ENCODE data around the gene ZNF205. TPM values are rescaled to one million over a fixed set of nuclear protein-coding genes. Genes with fewer than 3 reads are reported as not detected.

ZNF205 gene
- total RNA-seq, 1 experiment from 2014 or later: 17.0 TPM

GRCh38 chr16:3113765-3114479, 1.5 kb downstream of the ZNF205 start:
- Histone ChIP-seq H3K27me3 (ENCODE audit: insufficient read depth, low read length) (no peaks in the 10 kb centered on the region), H2AFZ (ENCODE audit: low read depth, low read length, poor library complexity, severe bottlenecking) (no peak overlapping the region), H3K79me2 (ENCODE audit: insufficient read depth, low read length) (peaks cover 14% of the 10 kb centered on the region; the same call in 1 of the 2 replicates), H3K9me3 (ENCODE audit: control insufficient read depth in 1 of 2, insufficient read depth in 1 of 2, low read depth in 1 of 2, low read length in 2 of 2) (no peaks in the 10 kb centered on the region), H4K20me1 (ENCODE audit: insufficient read depth) (no peaks in the 10 kb centered on the region), H3K36me3 (ENCODE audit: control insufficient read depth in 1 of 2, insufficient read depth in 2 of 2, low read length in 2 of 2) (peaks cover 2 to 4% of the 10 kb centered on the region in 2 experiments; a peak in 3 of 4 replicates), H3K9me2 (ENCODE audit: insufficient read depth) (no peaks in the 10 kb centered on the region), H3K4me3 (replicated peaks in 1 of 2; ENCODE audit: low read depth in 1 of 2, low read length in 2 of 2) (peak overlapping the region; percentile 96 to 99), H3K27ac (ENCODE audit: low read depth, low read length) (peak overlapping the region; percentile 67; the same call in 1 of the 2 replicates), H3K4me2 (ENCODE audit: low read length) (peak overlapping the region; percentile 93), H3K9ac (ENCODE audit: low read length) (peak overlapping the region; percentile 87), H3K4me1 (ENCODE audit: control insufficient read depth in 1 of 2, insufficient read depth in 2 of 2, low read length in 2 of 2) (peaks cover 10 to 22% of the 10 kb centered on the region in 2 experiments)
- no TSS peak for BruUV-seq (replicated peaks)
- TF ChIP-seq ATF3 (IDR thresholded peaks at IDR 0.05) (no peak), EZH2 (IDR thresholded peaks at IDR 0.05) (no peak), SP1 (IDR thresholded peaks at IDR 0.05; ENCODE audit: low read depth) (no peak), ZBTB33 (IDR thresholded peaks at IDR 0.05; ENCODE audit: extremely low read depth, insufficient replicate concordance, low read length) (no peak), EGR1 (IDR thresholded peaks at IDR 0.05; ENCODE audit: low read depth) (no peak)
- TF ChIP-seq, protein P1, sequence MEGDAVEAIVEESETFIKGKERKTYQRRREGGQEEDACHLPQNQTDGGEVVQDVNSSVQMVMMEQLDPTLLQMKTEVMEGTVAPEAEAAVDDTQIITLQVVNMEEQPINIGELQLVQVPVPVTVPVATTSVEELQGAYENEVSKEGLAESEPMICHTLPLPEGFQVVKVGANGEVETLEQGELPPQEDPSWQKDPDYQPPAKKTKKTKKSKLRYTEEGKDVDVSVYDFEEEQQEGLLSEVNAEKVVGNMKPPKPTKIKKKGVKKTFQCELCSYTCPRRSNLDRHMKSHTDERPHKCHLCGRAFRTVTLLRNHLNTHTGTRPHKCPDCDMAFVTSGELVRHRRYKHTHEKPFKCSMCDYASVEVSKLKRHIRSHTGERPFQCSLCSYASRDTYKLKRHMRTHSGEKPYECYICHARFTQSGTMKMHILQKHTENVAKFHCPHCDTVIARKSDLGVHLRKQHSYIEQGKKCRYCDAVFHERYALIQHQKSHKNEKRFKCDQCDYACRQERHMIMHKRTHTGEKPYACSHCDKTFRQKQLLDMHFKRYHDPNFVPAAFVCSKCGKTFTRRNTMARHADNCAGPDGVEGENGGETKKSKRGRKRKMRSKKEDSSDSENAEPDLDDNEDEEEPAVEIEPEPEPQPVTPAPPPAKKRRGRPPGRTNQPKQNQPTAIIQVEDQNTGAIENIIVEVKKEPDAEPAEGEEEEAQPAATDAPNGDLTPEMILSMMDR (IDR thresholded peaks at IDR 0.05 in 2 of 3, conservative IDR thresholded peaks at IDR 0.05 in 1 of 3; ENCODE audit: borderline replicate concordance in 1 of 3, insufficient read depth in 1 of 3, low read depth in 2 of 3, low read length in 2 of 3): no peak
- ChIA-PET CTCF (no interaction called here), POLR2A (interaction anchor here (2.1 kb wide), 1 partner anchor 9 kb away, joined by 6 read pairs; no protein-coding TSS in a partner anchor), RAD21 (ENCODE audit: low non-redundant PET in 1 of 2, low total read pairs in 2 of 2, uncharacterized antibody in 2 of 2, unreplicated experiment in 2 of 2) (no interaction called here)
- no peak for ATAC-seq
- intact Hi-C loops (cut with micrococcal nuclease): no loop called here
- no peak for DNase-seq (ENCODE audit: low read depth, low spot score)
